GM23248 (cell line): ENCODE results near the gene RMND5A.

Source experiments
- EZH2 ChIP-seq: fragments of 200-600 bp; sonication (generic); IDR thresholded peaks from 2 replicates; pipeline ENCODE4 v1.6.1; 2018; ENCODE audit warnings: antibody characterized with exemption, mild to moderate bottlenecking; ENCODE audit not compliant: insufficient read depth, poor library complexity, severe bottlenecking
- EZH2phosphoT487 ChIP-seq: fragments of 200-600 bp; sonication (generic); IDR thresholded peaks from 2 replicates; pipeline ENCODE4 v1.6.1; 2018; ENCODE audit warnings: antibody characterized with exemption, moderate library complexity, mild to moderate bottlenecking, low read depth; ENCODE audit not compliant: insufficient read depth

GRCh38 chr2:86806059-86806857 is 86.2 kb downstream of the RMND5A start:
- TF ChIP-seq EZH2 (no peak), EZH2phosphoT487 (no peak)
